22Rv1 (cell line): ENCODE measurements around the gene RBM25.

ENCODE experiments used
- CTCF ChIP-seq: fragments of 450-650 bp; IDR thresholded peaks from 2 replicates; pipeline ENCODE4 v1.5.1; 2017; ENCODE audit warnings: mild to moderate bottlenecking
- ZFX ChIP-seq: fragments of 450-650 bp; IDR thresholded peaks from 2 replicates; pipeline ENCODE4 v1.6.1; 2017; ENCODE audit warnings: antibody characterized with exemption, borderline replicate concordance

- TF ChIP-seq CTCF (no peak), ZFX (no peak)
Measured at GRCh38 chr14:73058224-73058921, at the start of gene RBM25.
